Measurements from ENCODE around the gene TUB.

GRCh38 chr11:8061555-8062428 lies 19.2 kb upstream of the TUB start:
- TF ChIP-seq CTCF (IDR thresholded peaks at IDR 0.05; ENCODE audit: low read depth, low read length): no peak
- no peak for TF ChIP-seq MAX (IDR thresholded peaks at IDR 0.05; ENCODE audit: low read depth, low read length)
- TF ChIP-seq POLR2A (IDR thresholded peaks at IDR 0.05; ENCODE audit: extremely low read depth, insufficient read length): no peak
- TF ChIP-seq MYC (IDR thresholded peaks at IDR 0.05; ENCODE audit: low read depth, low read length): no peak
